HEK293 (cell line): ENCODE measurements around the gene RCSD1.
"Not testable (repeated sequence)": the region's sequence is repeated elsewhere in the genome, so short reads cannot be mapped to it uniquely, and the experiment has no call there.

ENCODE experiments used
- CTCF ChIA-PET: fragments of 350-600 bp; formaldehyde crosslinking; extraction: SDS; loops from one replicate; lab custom pipeline; 2021; ENCODE audit warnings: antibody characterized with exemption; lab: Yijun Ruan, JAX
- POLR2A ChIA-PET: fragments of 300-600 bp; formaldehyde crosslinking; extraction: SDS; loops from one replicate; lab custom pipeline; 2020; ENCODE audit warnings: antibody characterized with exemption, inconsistent platforms; lab: Yijun Ruan, JAX
- H3K27ac ChIP-seq: fragments of 200-500 bp; sonication (Bioruptor generic); 2 replicates; pipeline ENCODE4 v1.5.1; 2014; ENCODE audit warnings: low read depth, low read length, control low read depth, inconsistent platforms; ENCODE audit errors: extremely low read depth
- H3K36me3 ChIP-seq, 2 experiments: fragments of 200-500 bp in 1 of 2; sonication (Bioruptor generic) in 1 of 2; 1 replicate in 1 of 2; 2 replicates in 1 of 2; pipeline ENCODE4 v1.5.1; 2014 to 2017; ENCODE audit warnings: inconsistent platforms in 2 of 2, low read length in 2 of 2; ENCODE audit not compliant: control insufficient read depth in 2 of 2, insufficient read depth in 1 of 2
- H3K4me1 ChIP-seq: fragments of 200-500 bp; sonication (Bioruptor generic); 2 replicates; pipeline ENCODE4 v1.5.1; 2014; ENCODE audit warnings: mild to moderate bottlenecking, low read length, inconsistent platforms; ENCODE audit not compliant: control insufficient read depth, insufficient read depth
- H3K4me3 ChIP-seq: 2 replicates; pipeline ENCODE4 v1.5.1; 2011; ENCODE audit warnings: low read depth, mild to moderate bottlenecking, control low read depth, low read length, moderate library complexity
- H3K9me3 ChIP-seq: fragments of 200-500 bp; sonication (Bioruptor generic); 2 replicates; pipeline ENCODE4 v1.5.1; 2014; ENCODE audit warnings: low read depth, low read length, inconsistent platforms; ENCODE audit not compliant: control insufficient read depth, insufficient read depth
- ATF2 ChIP-seq: fragments of 450-650 bp; formaldehyde crosslinking; IDR thresholded peaks from 2 replicates; pipeline ENCODE4 v1.5.1; 2016; ENCODE audit warnings: missing biosample characterization, missing genetic modification characterization, low read depth
- FEZF1 ChIP-seq: fragments of 450-650 bp; formaldehyde crosslinking; IDR thresholded peaks from 2 replicates; pipeline ENCODE4 v1.5.1; 2016; ENCODE audit warnings: missing biosample characterization, missing genetic modification characterization
- KLF10 ChIP-seq: fragments of 450-650 bp; IDR thresholded peaks from 2 replicates; pipeline ENCODE4 v1.5.1; 2018; ENCODE audit warnings: missing biosample characterization, mild to moderate bottlenecking, missing genetic modification characterization
- OSR2 ChIP-seq: fragments of 450-650 bp; formaldehyde crosslinking; IDR thresholded peaks from 2 replicates; pipeline ENCODE4 v1.5.1; 2016; ENCODE audit warnings: missing biosample characterization, missing genetic modification characterization
- PRDM6 ChIP-seq: fragments of 450-650 bp; formaldehyde crosslinking; IDR thresholded peaks from 2 replicates; pipeline ENCODE4 v1.5.1; 2017; ENCODE audit warnings: missing biosample characterization, missing genetic modification characterization
- REPIN1 ChIP-seq: fragments of 450-650 bp; formaldehyde crosslinking; IDR thresholded peaks from 2 replicates; pipeline ENCODE4 v1.5.1; 2017; ENCODE audit warnings: missing biosample characterization, missing genetic modification characterization, low read depth
- SALL2 ChIP-seq: fragments of 450-650 bp; formaldehyde crosslinking; IDR thresholded peaks from 2 replicates; pipeline ENCODE4 v1.5.0; 2017; ENCODE audit warnings: missing biosample characterization, mild to moderate bottlenecking, missing genetic modification characterization, borderline replicate concordance
- SCRT1 ChIP-seq: fragments of 450-650 bp; formaldehyde crosslinking; IDR thresholded peaks from 2 replicates; pipeline ENCODE4 v1.5.1; 2016; ENCODE audit warnings: missing biosample characterization, missing genetic modification characterization, borderline replicate concordance
- SCRT2 ChIP-seq: fragments of 450-650 bp; formaldehyde crosslinking; IDR thresholded peaks from 2 replicates; pipeline ENCODE4 v1.5.1; 2016; ENCODE audit warnings: missing biosample characterization, missing genetic modification characterization
- SETDB1 ChIP-seq: IDR thresholded peaks from one replicate; pipeline ENCODE4 v1.6.1; 2017; ENCODE audit warnings: mild to moderate bottlenecking, low read length, moderate library complexity, mixed read lengths; ENCODE audit not compliant: insufficient read length
- TSHZ1 ChIP-seq: fragments of 450-650 bp; formaldehyde crosslinking; IDR thresholded peaks from 2 replicates; pipeline ENCODE4 v1.5.1; 2016; ENCODE audit warnings: missing biosample characterization, missing genetic modification characterization, borderline replicate concordance
- ZBTB8A ChIP-seq: fragments of 450-650 bp; formaldehyde crosslinking; IDR thresholded peaks from 2 replicates; pipeline ENCODE4 v1.5.1; 2016; ENCODE audit warnings: missing biosample characterization, missing genetic modification characterization
- ZFP69B ChIP-seq: fragments of 450-650 bp; formaldehyde crosslinking; IDR thresholded peaks from 2 replicates; pipeline ENCODE4 v1.5.1; 2016; ENCODE audit warnings: missing biosample characterization, missing genetic modification characterization
- ZNF274 ChIP-seq, 2 experiments: fragments of 200-500 bp in 1 of 2; fragments of 450-650 bp in 1 of 2; sonication (Bioruptor generic) in 1 of 2; formaldehyde crosslinking in 1 of 2; IDR thresholded peaks; 2 replicates each; pipeline versions ENCODE4 v1.5.1 to v1.6.1; 2014 to 2016; ENCODE audit warnings: borderline replicate concordance in 1 of 2, inconsistent platforms in 1 of 2, low read length in 1 of 2, missing biosample characterization in 1 of 2, missing genetic modification characterization in 1 of 2
- ZNF362 ChIP-seq: fragments of 450-650 bp; formaldehyde crosslinking; IDR thresholded peaks from 2 replicates; pipeline ENCODE4 v1.5.1; 2016; ENCODE audit warnings: missing biosample characterization, missing genetic modification characterization
- ZNF560 ChIP-seq: fragments of 450-650 bp; formaldehyde crosslinking; IDR thresholded peaks from 2 replicates; pipeline ENCODE4 v1.5.1; 2017; ENCODE audit warnings: missing biosample characterization, missing genetic modification characterization, borderline replicate concordance

Gene RCSD1

GRCh38 chr1:167742392-167743057, 112.5 kb downstream of the RCSD1 start:
- POLR2A ChIA-PET, H3K4me3 ChIP-seq, CTCF ChIA-PET, H3K4me1 ChIP-seq, H3K36me3 ChIP-seq, H3K27ac ChIP-seq, H3K9me3 ChIP-seq: not testable (repeated sequence)
- TF ChIP-seq SCRT1 (peak; percentile 71; the same call in 1 of the 2 replicates), SCRT2 (tag by site-specific recombination) (peak; percentile 62; the same call in 1 of the 2 replicates), OSR2 (tag by site-specific recombination) (0 out of 2 replicates have a peak, but pooled peaks have one; percentile 9), FEZF1 (tag by site-specific recombination) (peak; percentile 94), ZBTB8A (tag by site-specific recombination) (0 out of 2 replicates have a peak, but pooled peaks have one; percentile 14), PRDM6 (peak; percentile 57)

- TF ChIP-seq ZNF362, result no peak
- no peak for TF ChIP-seq ATF2
- TF ChIP-seq ZNF274 (IDR thresholded peaks at IDR 0.05; ENCODE audit: low read length), result no peak
- no peak for TF ChIP-seq ZNF274 (tag by site-specific recombination; IDR thresholded peaks at IDR 0.05; ENCODE audit: borderline replicate concordance)
- TF ChIP-seq SETDB1, result no peak
- TF ChIP-seq SALL2, result no peak
- TF ChIP-seq KLF10 (tag by site-specific recombination), result no peak
- no peak for TF ChIP-seq TSHZ1
- no peak for TF ChIP-seq ZNF560 (tag by site-specific recombination)
- no peak for TF ChIP-seq ZFP69B (tag by site-specific recombination)
- TF ChIP-seq REPIN1, result no peak
- Histone ChIP-seq H3K36me3 (no peaks in the 10 kb centered on the region), H3K9me3 (no peaks in the 10 kb centered on the region), H3K27ac (no peak overlapping the region), H3K4me1 (no peaks in the 10 kb centered on the region), H3K4me3 (no peak overlapping the region)
- ChIA-PET POLR2A (no interaction called here), CTCF (interaction anchor here (1.5 kb wide), 1 partner anchor 58 kb away, joined by 5 read pairs; no protein-coding TSS in a partner anchor)
Observed at GRCh38 chr1:167744901-167745300, 114.9 kb downstream of the RCSD1 start.
